Medulla oblongata (tissue), 1 donor: ENCODE measurements around the gene PLEKHA5.
"Not testable (repeated sequence)": the region's sequence is repeated elsewhere in the genome, so short reads cannot be mapped to it uniquely, and the experiment has no call there.

ENCODE experiments used
- DNase-seq: peaks from one replicate; pipeline ENCODE4 v3.0.0-alpha.2; 2015; ENCODE audit errors: extremely low spot score

Gene PLEKHA5

GRCh38 chr12:19409376-19409775, 279.8 kb downstream of the PLEKHA5 start:
- no peak for DNase-seq

DNA sequence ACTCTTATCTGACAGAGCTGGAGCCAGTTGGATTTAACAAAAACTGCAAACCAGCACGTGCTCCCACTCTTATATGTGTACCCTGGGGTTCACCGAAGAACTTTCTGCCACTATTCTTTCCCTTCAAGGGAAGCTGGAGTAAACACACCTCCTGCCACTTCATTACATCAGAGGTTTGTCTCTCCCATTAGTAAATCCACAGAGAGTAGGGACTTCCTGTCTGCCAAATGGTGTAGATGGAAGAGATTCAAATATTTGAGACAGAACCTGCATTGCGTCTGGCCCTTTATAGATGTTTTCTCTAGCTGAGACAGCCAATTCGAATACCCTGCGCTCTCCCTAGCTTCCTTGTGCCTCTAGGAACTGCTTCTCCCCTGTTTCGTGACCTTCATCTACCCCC, 280.7 kb downstream of the PLEKHA5 start:
- no peak for DNase-seq

DNA sequence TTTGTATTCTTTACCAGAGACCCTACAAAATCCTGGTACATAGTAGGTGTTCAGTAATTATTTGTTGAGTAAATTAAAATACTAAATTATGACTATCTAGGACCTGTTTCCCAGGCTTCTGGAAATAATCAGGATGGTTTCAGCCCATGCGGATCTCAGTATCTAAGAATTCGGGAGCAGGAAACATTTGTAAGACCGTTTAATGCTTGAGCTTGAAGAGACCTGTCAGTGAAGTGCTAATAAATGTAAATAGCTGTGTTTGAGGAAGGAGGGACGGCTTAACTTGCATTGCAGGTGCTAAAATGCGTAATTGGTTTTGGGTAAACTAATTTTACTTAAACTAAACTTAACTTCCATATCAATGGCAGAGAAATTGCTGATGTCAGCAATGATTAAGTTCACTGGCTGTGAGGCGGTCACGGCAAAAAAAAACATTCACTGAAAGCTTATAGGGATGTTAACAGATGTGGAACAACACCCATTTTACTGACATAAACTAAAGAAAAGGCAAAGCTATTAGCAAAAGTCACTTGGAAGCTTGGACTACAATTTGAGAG, 281.2 kb downstream of the PLEKHA5 start:
- DNase-seq = no peak

GRCh38 chr12:19411234-19412204, 282.0 kb downstream of the PLEKHA5 start:
- DNase-seq = no peak

GRCh38 chr12:19412844-19413243, 283.3 kb downstream of the PLEKHA5 start:
- no peak for DNase-seq

DNA sequence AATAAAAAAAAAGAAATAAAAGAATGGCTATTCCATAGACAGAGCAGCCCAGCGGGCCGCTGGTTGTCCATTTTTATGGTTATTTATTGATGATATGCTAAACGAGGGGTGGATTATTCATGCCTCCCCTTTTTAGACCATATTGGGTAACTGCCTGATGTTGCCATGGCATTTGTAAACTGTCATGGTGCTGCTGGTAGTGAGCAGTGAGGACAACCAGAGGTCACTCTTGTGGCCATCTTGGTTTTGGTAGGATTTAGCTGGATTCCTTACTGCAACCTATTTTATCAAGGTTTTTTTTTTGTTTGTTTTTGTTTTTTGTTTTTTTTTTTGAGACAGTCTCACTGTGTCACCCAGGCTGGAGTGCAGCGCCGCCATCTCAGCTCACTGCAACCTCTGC, 284.0 kb downstream of the PLEKHA5 start:
- not testable (repeated sequence) for DNase-seq

DNA sequence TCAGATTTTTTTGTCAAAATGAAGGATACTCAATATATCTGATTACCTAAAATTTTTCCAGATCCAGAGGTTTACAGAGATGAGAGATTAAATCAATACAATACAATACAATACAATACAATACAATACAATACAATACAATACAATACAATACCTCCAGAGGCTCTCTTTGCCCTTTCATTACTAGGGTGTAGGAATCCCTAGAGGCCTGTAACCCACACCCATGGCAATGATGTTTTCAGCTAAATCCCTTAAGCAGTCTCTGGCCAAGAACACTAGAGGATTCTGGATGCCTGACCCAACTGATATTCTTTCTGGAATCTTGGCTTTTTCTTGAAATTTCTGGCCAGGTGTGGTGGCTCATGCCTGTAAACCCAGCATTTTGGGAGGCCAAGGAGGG, 286.0 kb downstream of the PLEKHA5 start:
- DNase-seq = no peak

GRCh38 chr12:19419086-19419485, 289.6 kb downstream of the PLEKHA5 start:
- DNase-seq = no peak

DNA sequence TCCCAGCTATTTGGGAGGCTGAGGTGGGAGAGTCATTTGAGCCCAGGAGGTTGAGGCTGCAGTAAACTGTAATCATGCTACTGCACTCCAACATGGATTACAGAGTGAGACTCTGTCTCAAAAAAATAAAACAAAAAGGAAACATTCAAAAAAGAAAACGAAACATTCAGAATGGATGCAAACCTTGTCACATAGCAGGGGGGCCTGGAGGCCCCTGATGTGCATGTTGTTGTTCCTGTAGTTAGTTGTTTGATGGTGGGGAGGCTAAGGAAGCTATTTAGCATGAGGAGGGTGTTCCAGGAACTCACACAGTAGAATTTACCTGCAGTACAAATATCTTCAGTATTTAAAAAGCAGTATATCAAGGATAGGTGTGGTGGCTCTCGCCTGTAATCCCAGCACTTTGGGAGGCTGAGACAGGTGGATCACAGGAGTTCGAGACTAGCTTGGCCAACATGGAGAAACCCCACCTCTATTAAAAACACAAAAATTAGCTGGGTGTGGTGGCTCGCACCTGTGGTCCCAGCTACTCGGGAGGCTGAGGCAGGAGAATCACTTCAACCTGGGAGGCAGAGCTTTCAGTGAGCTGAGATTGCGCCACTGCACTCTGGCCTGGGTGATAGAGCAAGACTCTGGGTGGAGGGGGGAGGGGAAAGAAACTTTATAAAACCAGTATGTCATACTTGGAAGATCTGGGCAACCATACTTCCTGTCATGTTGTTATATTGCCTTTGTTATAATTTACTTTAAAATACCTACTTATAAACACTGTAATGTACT, 292.2 kb downstream of the PLEKHA5 start:
- no peak for DNase-seq

GRCh38 chr12:19423166-19423930, 293.8 kb downstream of the PLEKHA5 start:
- no peak for DNase-seq
